ENCODE measurements around the gene PSMD3. TPM values are rescaled to one million over a fixed set of nuclear protein-coding genes. Genes with fewer than 3 reads are reported as not detected.
A peak's percentile ranks its signal among the peaks of the same experiment; 100 is the strongest.

Gene PSMD3
- total RNA-seq, 4 donors from 2014 or later = 211 to 364 (median 329) TPM

GRCh38 chr17:39937447-39937846 is 43.2 kb upstream of the PSMD3 start:
- intact Hi-C loops (cut with DNase I; ENCODE audit: low total_unique reads) (no loop called here), in situ Hi-C loops (cut with MboI; ENCODE audit: low sequenced_read_pairs in 4 of 4) (no loop called here)
- no peak overlapping the region for H3K4me3 ChIP-seq
- DNase-seq (no peak), ATAC-seq (no peak)
- H3K9me3 ChIP-seq = no peaks in the 10 kb centered on the region
- H3K4me1 ChIP-seq = peaks cover 9 to 25% of the 10 kb centered on the region in 2 donors
- H3K36me3 ChIP-seq = no peaks in the 10 kb centered on the region
- H3K27me3 ChIP-seq = no peaks in the 10 kb centered on the region
- TF ChIP-seq CTCF (IDR thresholded peaks at IDR 0.05 in 4 of 5, conservative IDR thresholded peaks at IDR 0.05 in 1 of 5) (no peak), POLR2A (IDR thresholded peaks at IDR 0.05) (no peak)
- H3K27ac ChIP-seq = no peak overlapping the region

- intact Hi-C loops (cut with DNase I; ENCODE audit: low total_unique reads) (no loop called here), in situ Hi-C loops (cut with MboI; ENCODE audit: low sequenced_read_pairs in 4 of 4) (no loop called here)
- Histone ChIP-seq H3K27me3 (no peaks in the 10 kb centered on the region), H3K9me3 (no peaks in the 10 kb centered on the region), H3K4me1 (peaks cover 9 to 25% of the 10 kb centered on the region in 2 donors), H3K27ac (no peak overlapping the region), H3K4me3 (no peak overlapping the region), H3K36me3 (no peaks in the 10 kb centered on the region)
- no peak for TF ChIP-seq POLR2A (IDR thresholded peaks at IDR 0.05)
- ATAC-seq (no peak), DNase-seq (no peak)
Observed at GRCh38 chr17:39938140-39938869, 42.3 kb upstream of the PSMD3 start.

GRCh38 chr17:39939106-39939505 is 41.5 kb upstream of the PSMD3 start:
- no peak for ATAC-seq
- no peak overlapping the region for H3K27ac ChIP-seq

GRCh38 chr17:39939588-39940419 is 40.8 kb upstream of the PSMD3 start:
- H3K9me3 ChIP-seq = no peaks in the 10 kb centered on the region
- H3K4me3 ChIP-seq = no peak overlapping the region
- H3K27me3 ChIP-seq = no peaks in the 10 kb centered on the region
- H3K27ac ChIP-seq = no peak overlapping the region
- intact Hi-C loops (cut with DNase I; ENCODE audit: low total_unique reads) (no loop called here), in situ Hi-C loops (cut with MboI; ENCODE audit: low sequenced_read_pairs in 4 of 4) (no loop called here)
- no peaks in the 10 kb centered on the region for H3K36me3 ChIP-seq
- peaks cover 0 to 13% of the 10 kb centered on the region in 2 donors for H3K4me1 ChIP-seq
- no peak for DNase-seq
- no peak for ATAC-seq
- TF ChIP-seq CTCF (IDR thresholded peaks at IDR 0.05 in 4 of 5, conservative IDR thresholded peaks at IDR 0.05 in 1 of 5) (peak in 2 of 5 experiments; percentile 8 to 36), POLR2A (IDR thresholded peaks at IDR 0.05) (no peak)

More at GRCh38 chr17:39939106-39939505, 41.5 kb upstream of the PSMD3 start:
- TF ChIP-seq POLR2A (IDR thresholded peaks at IDR 0.05) (no peak), CTCF (IDR thresholded peaks at IDR 0.05 in 4 of 5, conservative IDR thresholded peaks at IDR 0.05 in 1 of 5) (no peak)
- intact Hi-C loops (cut with DNase I; ENCODE audit: low total_unique reads) = no loop called here
- H3K9me3 ChIP-seq = no peaks in the 10 kb centered on the region
- H3K4me1 ChIP-seq = peaks cover 3 to 20% of the 10 kb centered on the region in 2 donors
- H3K36me3 ChIP-seq = no peaks in the 10 kb centered on the region
- no peaks in the 10 kb centered on the region for H3K27me3 ChIP-seq
- H3K4me3 ChIP-seq = no peak overlapping the region
- DNase-seq = no peak
- in situ Hi-C loops (cut with MboI; ENCODE audit: low sequenced_read_pairs in 4 of 4) = no loop called here

Measured in gastrocnemius medialis (tissue), 4 donors.